ENCODE measurements around the gene CPE. TPM values are rescaled to one million over a fixed set of nuclear protein-coding genes. Genes with fewer than 3 reads are reported as not detected.

CPE gene
- total and polyA plus RNA-seq, 4 donors: 3.0 to 5.6 (median 4.5) TPM

GRCh38 chr4:165394275-165394674, 15.5 kb downstream of the CPE start:
- TF ChIP-seq SP1 (IDR thresholded peaks at IDR 0.05): no peak
- TF ChIP-seq, protein P1, sequence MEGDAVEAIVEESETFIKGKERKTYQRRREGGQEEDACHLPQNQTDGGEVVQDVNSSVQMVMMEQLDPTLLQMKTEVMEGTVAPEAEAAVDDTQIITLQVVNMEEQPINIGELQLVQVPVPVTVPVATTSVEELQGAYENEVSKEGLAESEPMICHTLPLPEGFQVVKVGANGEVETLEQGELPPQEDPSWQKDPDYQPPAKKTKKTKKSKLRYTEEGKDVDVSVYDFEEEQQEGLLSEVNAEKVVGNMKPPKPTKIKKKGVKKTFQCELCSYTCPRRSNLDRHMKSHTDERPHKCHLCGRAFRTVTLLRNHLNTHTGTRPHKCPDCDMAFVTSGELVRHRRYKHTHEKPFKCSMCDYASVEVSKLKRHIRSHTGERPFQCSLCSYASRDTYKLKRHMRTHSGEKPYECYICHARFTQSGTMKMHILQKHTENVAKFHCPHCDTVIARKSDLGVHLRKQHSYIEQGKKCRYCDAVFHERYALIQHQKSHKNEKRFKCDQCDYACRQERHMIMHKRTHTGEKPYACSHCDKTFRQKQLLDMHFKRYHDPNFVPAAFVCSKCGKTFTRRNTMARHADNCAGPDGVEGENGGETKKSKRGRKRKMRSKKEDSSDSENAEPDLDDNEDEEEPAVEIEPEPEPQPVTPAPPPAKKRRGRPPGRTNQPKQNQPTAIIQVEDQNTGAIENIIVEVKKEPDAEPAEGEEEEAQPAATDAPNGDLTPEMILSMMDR (IDR thresholded peaks at IDR 0.05; ENCODE audit: low read depth, low read length, missing input control): no peak
- no peak overlapping the region for H3K27ac ChIP-seq (ENCODE audit: low read depth in 1 of 2, low read length in 2 of 2)
- no peak overlapping the region for H3K4me3 ChIP-seq (ENCODE audit: low read depth in 1 of 3, low read length in 3 of 3)
- H3K9me3 ChIP-seq (ENCODE audit: control insufficient read depth in 4 of 4, low read length in 3 of 4): no peaks in the 10 kb centered on the region
- no peak for DNase-seq (ENCODE audit: low spot score)
- no peak overlapping the region for H3K9ac ChIP-seq (ENCODE audit: low read depth in 1 of 2, low read length in 2 of 2)
- 86% methylated on average over 5 of the region's 5 CpGs for WGBS
- no peaks in the 10 kb centered on the region for H3K36me3 ChIP-seq (ENCODE audit: control insufficient read depth in 4 of 4, insufficient read depth in 3 of 4, low read depth in 1 of 4, low read length in 3 of 4)
- no peaks in the 10 kb centered on the region for H3K4me1 ChIP-seq (ENCODE audit: control insufficient read depth in 4 of 4, insufficient read depth in 4 of 4, low read length in 3 of 4)
- no peaks in the 10 kb centered on the region for H3K27me3 ChIP-seq (ENCODE audit: control insufficient read depth in 4 of 4, insufficient read depth in 4 of 4, low read length in 3 of 4)

DNA sequence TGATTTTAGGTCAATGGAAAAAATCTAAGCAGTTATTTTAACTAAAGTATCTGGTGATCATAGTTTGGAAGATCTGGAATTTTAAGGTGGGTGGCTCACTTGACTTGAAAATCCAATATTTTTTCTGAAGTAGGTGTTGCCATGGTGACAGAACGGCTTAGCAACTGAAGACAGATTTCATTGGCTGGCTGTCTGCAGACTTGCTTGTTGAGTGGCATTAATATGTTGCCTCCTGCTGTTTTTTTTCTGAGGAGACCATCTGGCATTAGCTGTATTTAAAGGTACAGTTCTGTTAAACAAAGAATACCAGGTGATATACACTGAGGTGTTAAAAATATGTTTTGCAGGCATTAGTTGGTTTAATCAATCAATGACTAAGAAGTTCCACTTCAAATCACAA, 19.8 kb downstream of the CPE start:
- H3K4me3 ChIP-seq (ENCODE audit: low read depth in 1 of 3, low read length in 3 of 3): no peak overlapping the region
- no peaks in the 10 kb centered on the region for H3K9me3 ChIP-seq (ENCODE audit: control insufficient read depth in 4 of 4, low read length in 3 of 4)
- no peak overlapping the region for H3K9ac ChIP-seq (ENCODE audit: low read depth in 1 of 2, low read length in 2 of 2)
- H3K27ac ChIP-seq (ENCODE audit: low read depth in 1 of 2, low read length in 2 of 2): no peak overlapping the region
- no peak for DNase-seq (ENCODE audit: low spot score)
- 24% methylated on average over 1 of the region's 1 CpG for WGBS
- H3K4me1 ChIP-seq (ENCODE audit: control insufficient read depth in 4 of 4, insufficient read depth in 4 of 4, low read length in 3 of 4): no peaks in the 10 kb centered on the region
- no peaks in the 10 kb centered on the region for H3K36me3 ChIP-seq (ENCODE audit: control insufficient read depth in 4 of 4, insufficient read depth in 3 of 4, low read depth in 1 of 4, low read length in 3 of 4)
- TF ChIP-seq SP1 (IDR thresholded peaks at IDR 0.05): no peak
- TF ChIP-seq EGR1 (IDR thresholded peaks at IDR 0.05; ENCODE audit: low read depth in 2 of 2): no peak
- TF ChIP-seq ZBTB33 (IDR thresholded peaks at IDR 0.05): no peak
- TF ChIP-seq HNF4G (IDR thresholded peaks at IDR 0.05): no peak
- no peak for TF ChIP-seq NR2F2 (IDR thresholded peaks at IDR 0.05)
- TF ChIP-seq, protein P2, sequence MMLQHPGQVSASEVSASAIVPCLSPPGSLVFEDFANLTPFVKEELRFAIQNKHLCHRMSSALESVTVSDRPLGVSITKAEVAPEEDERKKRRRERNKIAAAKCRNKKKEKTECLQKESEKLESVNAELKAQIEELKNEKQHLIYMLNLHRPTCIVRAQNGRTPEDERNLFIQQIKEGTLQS (IDR thresholded peaks at IDR 0.05): no peak
- TF ChIP-seq, protein P3, sequence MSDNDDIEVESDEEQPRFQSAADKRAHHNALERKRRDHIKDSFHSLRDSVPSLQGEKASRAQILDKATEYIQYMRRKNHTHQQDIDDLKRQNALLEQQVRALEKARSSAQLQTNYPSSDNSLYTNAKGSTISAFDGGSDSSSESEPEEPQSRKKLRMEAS (IDR thresholded peaks at IDR 0.05): no peak
- no peak for TF ChIP-seq RAD21 (IDR thresholded peaks at IDR 0.05)
- TF ChIP-seq JUND (IDR thresholded peaks at IDR 0.05): no peak
- no peaks in the 10 kb centered on the region for H3K27me3 ChIP-seq (ENCODE audit: control insufficient read depth in 4 of 4, insufficient read depth in 4 of 4, low read length in 3 of 4)

DNA sequence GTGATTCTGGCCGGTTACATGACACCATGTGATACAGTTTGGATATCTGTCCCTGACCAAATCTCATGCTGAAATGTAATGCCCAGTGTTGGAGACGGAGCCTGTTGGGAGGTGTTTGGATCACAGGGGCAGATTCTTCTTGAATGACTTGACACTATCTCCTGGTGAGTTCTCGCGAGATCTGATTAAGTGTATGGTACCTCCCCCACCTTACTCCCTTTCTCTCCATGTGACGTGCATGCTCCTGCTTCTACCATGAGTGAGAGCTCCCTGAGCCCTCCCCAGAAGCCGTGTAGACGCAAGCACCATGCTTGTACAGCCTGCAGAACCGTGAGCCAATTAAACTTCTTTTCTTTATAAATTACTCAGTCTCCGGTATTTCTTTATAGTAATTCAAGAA, 23.6 kb downstream of the CPE start:
- DNase-seq (ENCODE audit: low spot score): no peak
- Histone ChIP-seq H3K9me3 (ENCODE audit: control insufficient read depth in 4 of 4, low read length in 3 of 4) (no peaks in the 10 kb centered on the region), H3K27me3 (ENCODE audit: control insufficient read depth in 4 of 4, insufficient read depth in 4 of 4, low read length in 3 of 4) (no peaks in the 10 kb centered on the region), H3K27ac (ENCODE audit: low read depth in 1 of 2, low read length in 2 of 2) (no peak overlapping the region), H3K9ac (ENCODE audit: low read depth in 1 of 2, low read length in 2 of 2) (no peak overlapping the region), H3K4me3 (ENCODE audit: low read depth in 1 of 3, low read length in 3 of 3) (no peak overlapping the region), H3K36me3 (ENCODE audit: control insufficient read depth in 4 of 4, insufficient read depth in 3 of 4, low read depth in 1 of 4, low read length in 3 of 4) (no peaks in the 10 kb centered on the region), H3K4me1 (ENCODE audit: control insufficient read depth in 4 of 4, insufficient read depth in 4 of 4, low read length in 3 of 4) (no peaks in the 10 kb centered on the region)
- WGBS: 92% methylated on average over 9 of the region's 9 CpGs
- TF ChIP-seq EGR1 (IDR thresholded peaks at IDR 0.05; ENCODE audit: low read depth in 2 of 2): no peak
- TF ChIP-seq, protein P1 (IDR thresholded peaks at IDR 0.05; ENCODE audit: low read depth, low read length, missing input control): no peak
- no peak for TF ChIP-seq FOXA2 (IDR thresholded peaks at IDR 0.05)
- TF ChIP-seq, protein P3 (IDR thresholded peaks at IDR 0.05): no peak
- TF ChIP-seq YY1 (IDR thresholded peaks at IDR 0.05): no peak
- TF ChIP-seq RAD21 (IDR thresholded peaks at IDR 0.05): no peak
